ENCODE results near the gene CDKL2.

GRCh38 chr4:75598390-75598789 lies 31.9 kb downstream of the CDKL2 start:
- TF ChIP-seq POLR2AphosphoS5 (IDR thresholded peaks at IDR 0.05) (no peak), CTCF (IDR thresholded peaks at IDR 0.05; ENCODE audit: poor library complexity, severe bottlenecking) (no peak)

All from neural cell (in vitro differentiated cells).